HG03103 (cell line): ENCODE results near the gene KLF16.
"Not testable (repeated sequence)": the region's sequence is repeated elsewhere in the genome, so short reads cannot be mapped to it uniquely, and the experiment has no call there.

Experiments
- ATAC-seq: cut with Tn5 transposase; IDR thresholded peaks from one replicate; pipeline ENCODE4 v1.9.1; 2021; ENCODE audit warnings: low read depth; ENCODE audit not compliant: unreplicated experiment

KLF16 gene

GRCh38 chr19:1884719-1885334, 21.4 kb upstream of the KLF16 start:
- ATAC-seq: peak; percentile 12

- ATAC-seq: no peak
These were observed 20.9 kb upstream of the KLF16 start for GRCh38 chr19:1884291-1884718.

GRCh38 chr19:1883784-1884183, 20.4 kb upstream of the KLF16 start:
- no peak for ATAC-seq

GRCh38 chr19:1882786-1883692, 19.7 kb upstream of the KLF16 start:
- no peak for ATAC-seq

GRCh38 chr19:1882089-1882785, 18.9 kb upstream of the KLF16 start:
- ATAC-seq: no peak

GRCh38 chr19:1881393-1882088, 18.2 kb upstream of the KLF16 start:
- not testable (repeated sequence) for ATAC-seq

GRCh38 chr19:1880611-1881392, 17.4 kb upstream of the KLF16 start:
- no peak for ATAC-seq

- ATAC-seq: not testable (repeated sequence)
These were observed 16.6 kb upstream of the KLF16 start for GRCh38 chr19:1879982-1880381.

- not testable (repeated sequence) for ATAC-seq
These were observed 15.2 kb upstream of the KLF16 start for GRCh38 chr19:1878583-1878982.

- ATAC-seq: not testable (repeated sequence)
These were observed 13.9 kb upstream of the KLF16 start for GRCh38 chr19:1877280-1877660.

- ATAC-seq: peak; percentile 20
These were observed 13.3 kb upstream of the KLF16 start for GRCh38 chr19:1876496-1877279.

- peak; percentile 68 for ATAC-seq
These were observed 12.5 kb upstream of the KLF16 start for GRCh38 chr19:1875646-1876495.

GRCh38 chr19:1875265-1875645, 11.9 kb upstream of the KLF16 start:
- ATAC-seq: not testable (repeated sequence)

- no peak for ATAC-seq
These were observed 11.3 kb upstream of the KLF16 start for GRCh38 chr19:1874554-1875185.

GRCh38 chr19:1873524-1874473, 10.4 kb upstream of the KLF16 start:
- ATAC-seq: no peak

- no peak for ATAC-seq
These were observed 9.6 kb upstream of the KLF16 start for GRCh38 chr19:1872807-1873523.
